H9 (cell line): ENCODE results near the gene ABCA1. TPM values are rescaled to one million over a fixed set of nuclear protein-coding genes. Genes with fewer than 3 reads are reported as not detected.

Experiments used
- DNase-seq: peaks from one replicate; pipeline ENCODE4 v3.0.0-alpha.2; 2017
- H2AFZ ChIP-seq: one replicate; pipeline ENCODE4 v1.6.1; 2013; ENCODE audit warnings: mild to moderate bottlenecking, low read length, control low read depth, moderate library complexity
- H2AK5ac ChIP-seq: 2 replicates; pipeline ENCODE4 v1.6.1; 2013; ENCODE audit warnings: low read length, control low read depth, mixed read lengths; ENCODE audit not compliant: insufficient read length
- H2BK120ac ChIP-seq: one replicate; pipeline ENCODE4 v1.6.1; 2013; ENCODE audit warnings: low read depth, mild to moderate bottlenecking, low read length, control low read depth, inconsistent platforms; ENCODE audit not compliant: poor library complexity, severe bottlenecking
- H2BK12ac ChIP-seq: 2 replicates; pipeline ENCODE4 v1.6.1; 2013; ENCODE audit warnings: low read length, control low read depth, mixed read lengths, low read depth; ENCODE audit not compliant: insufficient read length
- H2BK15ac ChIP-seq: 2 replicates; pipeline ENCODE4 v1.6.1; 2013; ENCODE audit warnings: low read depth, low read length, control low read depth
- H2BK20ac ChIP-seq: one replicate; pipeline ENCODE4 v1.6.1; 2013; ENCODE audit warnings: low read depth, mild to moderate bottlenecking, low read length, control low read depth, inconsistent platforms; ENCODE audit not compliant: poor library complexity, severe bottlenecking
- H2BK5ac ChIP-seq: 2 replicates; pipeline ENCODE4 v1.6.1; 2013; ENCODE audit warnings: low read length, control low read depth, mixed read lengths; ENCODE audit not compliant: insufficient read length
- H3K14ac ChIP-seq: 2 replicates; pipeline ENCODE4 v1.6.1; 2013; ENCODE audit warnings: low read length, control low read depth; ENCODE audit not compliant: insufficient read depth
- H3K18ac ChIP-seq: 2 replicates; pipeline ENCODE4 v1.6.1; 2013; ENCODE audit warnings: low read depth, mild to moderate bottlenecking, mixed read lengths, low read length, control low read depth; ENCODE audit not compliant: insufficient read length
- H3K23ac ChIP-seq: 2 replicates; pipeline ENCODE4 v1.6.1; 2013; ENCODE audit warnings: low read length, control low read depth, mixed read lengths, low read depth; ENCODE audit not compliant: insufficient read length
- H3K23me2 ChIP-seq: 2 replicates; pipeline ENCODE4 v1.6.1; 2013; ENCODE audit warnings: low read depth, mild to moderate bottlenecking, mixed read lengths, low read length, control low read depth; ENCODE audit not compliant: insufficient read length, poor library complexity, severe bottlenecking
- H3K27ac ChIP-seq: 2 replicates; pipeline ENCODE4 v1.5.1; 2013; ENCODE audit warnings: low read length, control low read depth, mixed read lengths, low read depth; ENCODE audit not compliant: insufficient read length
- H3K27me3 ChIP-seq: 2 replicates; pipeline ENCODE4 v1.6.1; 2013; ENCODE audit warnings: low read length, control low read depth, inconsistent platforms; ENCODE audit not compliant: insufficient read depth
- H3K4ac ChIP-seq: 2 replicates; pipeline ENCODE4 v1.6.1; 2013; ENCODE audit warnings: low read depth, mild to moderate bottlenecking, control low read depth, inconsistent platforms, low read length, moderate library complexity
- H3K4me1 ChIP-seq: 2 replicates; pipeline ENCODE4 v1.6.1; 2013; ENCODE audit warnings: low read length, control low read depth, inconsistent platforms; ENCODE audit not compliant: insufficient read depth
- H3K4me2 ChIP-seq: 2 replicates; pipeline ENCODE4 v1.6.1; 2013; ENCODE audit warnings: low read length, control low read depth, mixed read lengths; ENCODE audit not compliant: insufficient read length, insufficient read depth
- H3K56ac ChIP-seq: 2 replicates; pipeline ENCODE4 v1.6.1; 2013; ENCODE audit warnings: low read depth, mild to moderate bottlenecking, mixed read lengths, low read length, control low read depth; ENCODE audit not compliant: insufficient read length
- H3K79me1 ChIP-seq: 2 replicates; pipeline ENCODE4 v1.6.1; 2013; ENCODE audit warnings: low read depth, mild to moderate bottlenecking, moderate library complexity, low read length, control low read depth, inconsistent platforms; ENCODE audit not compliant: insufficient read depth, poor library complexity, severe bottlenecking
- H3K79me2 ChIP-seq: 2 replicates; pipeline ENCODE4 v1.6.1; 2013; ENCODE audit warnings: low read length, control low read depth, inconsistent platforms; ENCODE audit not compliant: insufficient read depth
- H3K9ac ChIP-seq: 2 replicates; pipeline ENCODE4 v1.6.1; 2013; ENCODE audit warnings: low read length, control low read depth, mixed read lengths; ENCODE audit not compliant: insufficient read length; ENCODE audit errors: extremely low read depth
- H3K9me3 ChIP-seq: one replicate; pipeline ENCODE4 v1.6.1; 2013; ENCODE audit warnings: low read depth, low read length, inconsistent platforms; ENCODE audit not compliant: control insufficient read depth
- H3T11ph ChIP-seq: one replicate; pipeline ENCODE4 v1.6.1; 2013; ENCODE audit warnings: mild to moderate bottlenecking, low read length, control low read depth, inconsistent platforms
- H4K20me1 ChIP-seq: one replicate; pipeline ENCODE4 v1.6.1; 2013; ENCODE audit not compliant: control insufficient read depth, insufficient read length, insufficient read depth
- H4K5ac ChIP-seq: 2 replicates; pipeline ENCODE4 v1.6.1; 2013; ENCODE audit warnings: low read depth, mild to moderate bottlenecking, mixed read lengths, low read length, control low read depth; ENCODE audit not compliant: insufficient read length
- H4K8ac ChIP-seq: replicated peaks from 2 replicates; pipeline ENCODE4 v1.6.1; 2013; ENCODE audit warnings: low read length, control low read depth, mixed read lengths, low read depth; ENCODE audit not compliant: insufficient read length
- H4K91ac ChIP-seq: 2 replicates; pipeline ENCODE4 v1.6.1; 2013; ENCODE audit warnings: low read depth, mild to moderate bottlenecking, moderate library complexity, mixed read lengths, low read length, control low read depth; ENCODE audit not compliant: insufficient read length
- H3K27ac Mint-ChIP-seq, 3 experiments: 2 replicates in 2 of 3; 3 replicates in 1 of 3; pipeline ENCODE4 v1.8.0; 2020 to 2021; ENCODE audit warnings: mixed read lengths in 3 of 3, mild to moderate bottlenecking in 1 of 3, moderate library complexity in 1 of 3
- H3K27me3 Mint-ChIP-seq: 2 replicates; pipeline ENCODE4 v1.8.0; 2021; ENCODE audit warnings: low read depth, mild to moderate bottlenecking, moderate library complexity, mixed read lengths
- H3K36me3 Mint-ChIP-seq, 3 experiments: 2 replicates in 2 of 3; 3 replicates in 1 of 3; pipeline ENCODE4 v1.8.0; 2020 to 2021; ENCODE audit warnings: low read depth in 3 of 3, mixed read lengths in 3 of 3; ENCODE audit not compliant: insufficient read depth in 1 of 3
- H3K4me1 Mint-ChIP-seq, 2 experiments: 2 replicates each; pipeline ENCODE4 v1.8.0; 2020; ENCODE audit warnings: mixed read lengths in 2 of 2
- H3K4me3 Mint-ChIP-seq, 2 experiments: 2 replicates in 1 of 2; 3 replicates in 1 of 2; pipeline ENCODE4 v1.8.0; 2020 to 2021; ENCODE audit warnings: mild to moderate bottlenecking in 2 of 2, mixed read lengths in 2 of 2, moderate library complexity in 1 of 2
- H3K9me3 Mint-ChIP-seq, 2 experiments: 2 replicates in 1 of 2; 3 replicates in 1 of 2; pipeline ENCODE4 v1.8.0; 2020; ENCODE audit warnings: mild to moderate bottlenecking in 2 of 2, mixed read lengths in 2 of 2, moderate library complexity in 1 of 2
- WGBS: extraction: QIAGEN DNeasy Blood & Tissue Kit; methylation state at CpG from one replicate; pipeline ENCODE4 v1.1.7; 2013; ENCODE audit warnings: missing lambda C conversion rate, low lambda C conversion rate, mixed read lengths; ENCODE audit not compliant: insufficient read length; ENCODE audit errors: extremely low coverage; 5-methylcytosine and 5-hydroxymethylcytosine counted together
- total RNA-seq: library from RNA; stranded (reverse); gene quantifications from 2 replicates; pipeline ENCODE4 v1.2.1, GENCODE V29; 2021
- TF ChIP-seq, protein P1 (sequence below): fragments of 200-600 bp; sonication (generic); conservative IDR thresholded peaks from 3 replicates; pipeline ENCODE4 v1.8.0; 2021; ENCODE audit warnings: antibody characterized with exemption, mild to moderate bottlenecking

Gene ABCA1
- total RNA-seq, 1 experiment from 2014 or later = 16.6 TPM

DNA sequence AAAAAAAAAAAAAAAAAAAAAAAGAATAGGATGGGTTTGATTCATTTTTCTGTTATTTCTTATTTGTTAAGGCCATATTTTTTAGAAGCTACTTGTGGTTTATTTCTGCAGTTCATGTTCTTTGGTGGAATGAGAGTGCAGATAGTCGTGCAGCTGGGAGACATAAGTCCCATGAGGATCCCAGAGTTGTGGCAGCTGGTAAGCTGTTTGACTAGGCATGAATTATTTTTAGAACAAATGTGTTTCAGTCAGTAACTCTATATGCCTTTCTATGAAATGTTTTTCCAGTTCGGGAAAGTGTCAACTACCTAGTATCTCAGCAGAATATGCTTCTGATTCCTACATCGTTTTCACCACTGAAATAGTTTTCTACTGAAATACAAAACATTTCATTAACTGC is 169.0 kb downstream of the ABCA1 start:
- Histone ChIP-seq H3K79me2 (no peaks in the 10 kb centered on the region), H3K9ac (no peak overlapping the region), H2BK12ac (no peak overlapping the region), H3K79me1 (no peaks in the 10 kb centered on the region), H3K9me3 (no peaks in the 10 kb centered on the region), H3K56ac (no peak overlapping the region), H4K91ac (no peak overlapping the region), H2BK5ac (no peak overlapping the region), H3T11ph (no peak overlapping the region), H3K14ac (no peak overlapping the region), H2BK15ac (no peak overlapping the region), H4K5ac (no peak overlapping the region), H3K27ac (no peak overlapping the region), H3K23me2 (no peaks in the 10 kb centered on the region), H3K23ac (no peak overlapping the region), H3K4ac (no peak overlapping the region), H2AK5ac (no peak overlapping the region), H2BK20ac (no peak overlapping the region), H3K27me3 (no peaks in the 10 kb centered on the region), H4K8ac (no peak overlapping the region), H2AFZ (no peak overlapping the region), H4K20me1 (no peaks in the 10 kb centered on the region), H3K4me1 (no peaks in the 10 kb centered on the region), H3K4me2 (no peak overlapping the region), H3K18ac (no peak overlapping the region), H2BK120ac (no peak overlapping the region)
- TF ChIP-seq, protein P1, sequence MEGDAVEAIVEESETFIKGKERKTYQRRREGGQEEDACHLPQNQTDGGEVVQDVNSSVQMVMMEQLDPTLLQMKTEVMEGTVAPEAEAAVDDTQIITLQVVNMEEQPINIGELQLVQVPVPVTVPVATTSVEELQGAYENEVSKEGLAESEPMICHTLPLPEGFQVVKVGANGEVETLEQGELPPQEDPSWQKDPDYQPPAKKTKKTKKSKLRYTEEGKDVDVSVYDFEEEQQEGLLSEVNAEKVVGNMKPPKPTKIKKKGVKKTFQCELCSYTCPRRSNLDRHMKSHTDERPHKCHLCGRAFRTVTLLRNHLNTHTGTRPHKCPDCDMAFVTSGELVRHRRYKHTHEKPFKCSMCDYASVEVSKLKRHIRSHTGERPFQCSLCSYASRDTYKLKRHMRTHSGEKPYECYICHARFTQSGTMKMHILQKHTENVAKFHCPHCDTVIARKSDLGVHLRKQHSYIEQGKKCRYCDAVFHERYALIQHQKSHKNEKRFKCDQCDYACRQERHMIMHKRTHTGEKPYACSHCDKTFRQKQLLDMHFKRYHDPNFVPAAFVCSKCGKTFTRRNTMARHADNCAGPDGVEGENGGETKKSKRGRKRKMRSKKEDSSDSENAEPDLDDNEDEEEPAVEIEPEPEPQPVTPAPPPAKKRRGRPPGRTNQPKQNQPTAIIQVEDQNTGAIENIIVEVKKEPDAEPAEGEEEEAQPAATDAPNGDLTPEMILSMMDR = no peak
- peaks cover 4 to 7% of the 10 kb centered on the region in 2 experiments; a peak in 4 of 5 replicates for H3K9me3 Mint-ChIP-seq
- no peak overlapping the region for H3K27ac Mint-ChIP-seq
- WGBS = no CpG with 5 or more reads among the region's 3 CpGs
- H3K4me3 Mint-ChIP-seq = no peak overlapping the region
- no peaks in the 10 kb centered on the region for H3K36me3 Mint-ChIP-seq
- DNase-seq = no peak
- peaks cover 14% of the 10 kb centered on the region for H3K27me3 Mint-ChIP-seq
- H3K4me1 Mint-ChIP-seq = no peaks in the 10 kb centered on the region
